Immature natural killer cell (primary cell): ENCODE data around the gene FAM216B. TPM values are rescaled to one million over a fixed set of nuclear protein-coding genes. Genes with fewer than 3 reads are reported as not detected.
"Not testable (repeated sequence)": the region's sequence is repeated elsewhere in the genome, so short reads cannot be mapped to it uniquely, and the experiment has no call there.

ENCODE experiments used
- DNase-seq, 3 donors: peaks; one replicate each; pipeline ENCODE4 v3.0.0; 2022; ENCODE audit warnings: mixed read lengths in 1 of 3
- H3K27ac Mint-ChIP-seq, 6 donors: one replicate each; pipeline ENCODE4 v1.8.0; 2020; ENCODE audit warnings: mixed read lengths in 6 of 6, mild to moderate bottlenecking in 5 of 6, inconsistent platforms in 4 of 6, moderate library complexity in 3 of 6
- H3K27me3 Mint-ChIP-seq, 3 donors: one replicate each; pipeline ENCODE4 v1.8.0; 2020 to 2021; ENCODE audit warnings: low read depth in 3 of 3, mild to moderate bottlenecking in 3 of 3, mixed read lengths in 3 of 3, moderate library complexity in 3 of 3, inconsistent platforms in 1 of 3
- H3K36me3 Mint-ChIP-seq, 3 donors: one replicate each; pipeline ENCODE4 v1.8.0; 2020; ENCODE audit warnings: mixed read lengths in 3 of 3, inconsistent platforms in 2 of 3, mild to moderate bottlenecking in 2 of 3
- H3K4me1 Mint-ChIP-seq, 2 donors: one replicate each; pipeline ENCODE4 v1.8.0; 2020; ENCODE audit warnings: inconsistent platforms in 2 of 2, mild to moderate bottlenecking in 2 of 2, mixed read lengths in 2 of 2, moderate library complexity in 1 of 2
- H3K4me3 Mint-ChIP-seq, 5 donors: one replicate each; pipeline ENCODE4 v1.8.0; 2020; ENCODE audit warnings: mild to moderate bottlenecking in 5 of 5, mixed read lengths in 5 of 5, inconsistent platforms in 3 of 5, moderate library complexity in 3 of 5
- H3K9me3 Mint-ChIP-seq, 6 donors: one replicate each; pipeline ENCODE4 v1.8.0; 2020; ENCODE audit warnings: mild to moderate bottlenecking in 6 of 6, mixed read lengths in 6 of 6, inconsistent platforms in 4 of 6, moderate library complexity in 3 of 6
- polyA plus RNA-seq, 3 donors: library from polyadenylated mRNA; unstranded; fragments of 300-500 nt; fragmentation: Illumina TruSeq; gene quantifications; one replicate each; pipeline ENCODE4 v1.2.3, GENCODE V29; 2021

FAM216B gene
- polyA plus RNA-seq, 3 donors from 2014 or later, result not detected

GRCh38 chr13:42757678-42758420 lies 23.5 kb upstream of the FAM216B start:
- Mint-ChIP-seq H3K27ac (no peak overlapping the region), H3K36me3 (no peaks in the 10 kb centered on the region), H3K4me1 (no peaks in the 10 kb centered on the region), H3K4me3 (no peak overlapping the region), H3K9me3 (peaks cover 0 to 3% (median 0%) of the 10 kb centered on the region in 6 donors), H3K27me3 (peaks cover 0 to 9% (median 2%) of the 10 kb centered on the region in 3 donors)
- DNase-seq, result no peak

DNA sequence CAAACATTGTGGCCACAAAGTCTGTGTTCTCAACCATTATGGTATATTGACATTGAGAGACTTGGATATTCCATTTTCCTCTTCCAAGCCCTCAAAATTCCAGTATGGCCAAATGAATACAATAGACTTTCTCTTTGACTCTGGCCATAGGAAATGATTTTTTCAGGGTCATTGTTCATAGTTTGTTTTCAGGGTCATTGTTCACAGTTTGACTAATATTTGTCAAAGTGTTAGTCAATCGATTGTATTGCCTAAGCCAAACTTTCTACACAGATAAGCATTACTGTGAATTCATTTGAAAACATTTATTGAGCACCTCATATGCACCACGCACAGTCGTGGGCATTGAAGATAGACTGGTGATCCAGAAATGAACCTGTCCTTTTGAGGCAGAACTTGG lies 22.9 kb upstream of the FAM216B start:
- no peak for DNase-seq

DNA sequence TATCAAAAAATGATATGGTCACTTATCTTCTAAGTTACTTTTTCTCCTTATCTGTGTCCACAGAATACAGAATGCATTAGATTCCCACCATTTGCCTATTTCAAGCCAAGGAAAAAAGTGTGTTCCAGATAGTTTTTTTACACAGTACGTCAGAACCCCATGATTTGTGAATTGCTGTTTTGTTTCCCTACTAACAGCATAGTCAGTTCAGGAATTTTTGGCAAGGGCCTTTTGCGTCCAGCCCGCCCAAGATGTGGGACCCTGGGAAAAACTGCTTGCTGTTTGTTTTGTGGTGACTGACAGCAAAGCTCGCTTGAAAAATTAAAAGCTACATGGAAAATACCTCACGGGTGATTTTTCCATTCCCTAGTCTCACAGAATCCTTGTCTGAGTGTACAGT lies 20.4 kb upstream of the FAM216B start:
- no peak overlapping the region for H3K27ac Mint-ChIP-seq
- H3K36me3 Mint-ChIP-seq, result peaks cover 0 to 5% (median 0%) of the 10 kb centered on the region in 3 donors
- peaks cover 0 to 8% (median 4%) of the 10 kb centered on the region in 3 donors for H3K27me3 Mint-ChIP-seq
- no peak overlapping the region for H3K4me3 Mint-ChIP-seq
- no peaks in the 10 kb centered on the region for H3K4me1 Mint-ChIP-seq
- no peak for DNase-seq
- H3K9me3 Mint-ChIP-seq, result peaks cover 0 to 3% (median 0%) of the 10 kb centered on the region in 6 donors

More for the DNA sequence above, 22.9 kb upstream of the FAM216B start:
- no peak overlapping the region for H3K27ac Mint-ChIP-seq
- peaks cover 0 to 3% (median 0%) of the 10 kb centered on the region in 6 donors for H3K9me3 Mint-ChIP-seq
- H3K27me3 Mint-ChIP-seq, result peaks cover 0 to 9% (median 2%) of the 10 kb centered on the region in 3 donors
- no peak overlapping the region for H3K4me3 Mint-ChIP-seq
- no peaks in the 10 kb centered on the region for H3K36me3 Mint-ChIP-seq
- H3K4me1 Mint-ChIP-seq, result no peaks in the 10 kb centered on the region

GRCh38 chr13:42762251-42762650 lies 19.1 kb upstream of the FAM216B start:
- no peak overlapping the region for H3K27ac Mint-ChIP-seq
- peaks cover 0 to 8% (median 6%) of the 10 kb centered on the region in 3 donors for H3K27me3 Mint-ChIP-seq
- H3K9me3 Mint-ChIP-seq, result peaks cover 0 to 3% (median 0%) of the 10 kb centered on the region in 6 donors

DNA sequence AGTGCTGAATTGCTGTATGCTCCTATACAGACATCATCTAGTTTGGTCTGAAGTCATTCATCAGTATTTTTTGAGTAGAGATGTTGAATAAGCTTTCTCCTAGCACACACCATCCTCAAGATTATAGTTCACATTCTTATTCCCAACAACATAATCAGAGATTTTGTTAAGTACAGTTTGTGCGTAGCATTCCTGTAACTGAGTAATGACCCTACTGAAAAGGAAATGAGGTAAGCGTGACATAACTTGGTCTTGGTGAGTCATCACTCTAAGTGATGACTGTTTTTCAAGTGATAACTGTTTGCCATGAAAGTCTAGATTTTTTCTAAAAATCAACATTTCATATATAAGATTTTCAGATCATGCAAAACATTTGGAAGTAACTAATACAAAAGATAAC lies 18.5 kb upstream of the FAM216B start:
- Mint-ChIP-seq H3K27me3 (peaks cover 0 to 6% (median 3%) of the 10 kb centered on the region in 3 donors), H3K9me3 (no peaks in the 10 kb centered on the region), H3K4me3 (no peak overlapping the region), H3K36me3 (peaks cover 0 to 5% (median 0%) of the 10 kb centered on the region in 3 donors), H3K4me1 (no peaks in the 10 kb centered on the region), H3K27ac (no peak overlapping the region)
- DNase-seq, result no peak

More at GRCh38 chr13:42762251-42762650, 19.1 kb upstream of the FAM216B start:
- no peak overlapping the region for H3K4me3 Mint-ChIP-seq
- H3K4me1 Mint-ChIP-seq, result no peaks in the 10 kb centered on the region
- DNase-seq, result no peak
- peaks cover 0 to 5% (median 0%) of the 10 kb centered on the region in 3 donors for H3K36me3 Mint-ChIP-seq

DNA sequence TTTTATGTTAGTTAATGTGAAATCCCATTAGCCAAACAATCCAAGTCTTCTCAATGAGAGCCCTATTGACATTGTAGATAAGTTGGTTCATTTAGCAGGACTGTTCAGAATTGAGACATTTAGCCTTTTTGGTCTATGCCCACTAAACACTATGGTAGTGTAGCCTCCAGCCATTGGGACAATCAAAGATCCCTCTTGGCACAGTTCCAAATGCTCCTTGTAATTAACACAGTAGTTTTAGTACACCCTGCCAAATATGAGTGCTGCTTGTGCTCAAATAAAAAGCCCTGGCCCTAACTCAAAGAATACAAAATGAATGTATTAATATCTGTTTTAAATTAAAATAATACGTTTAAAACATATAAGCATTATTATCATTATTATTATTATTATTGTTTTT lies 15.4 kb upstream of the FAM216B start:
- Mint-ChIP-seq H3K4me1 (no peaks in the 10 kb centered on the region), H3K36me3 (peaks cover 0 to 5% (median 0%) of the 10 kb centered on the region in 3 donors), H3K9me3 (no peaks in the 10 kb centered on the region), H3K27me3 (peaks cover 0 to 5% (median 3%) of the 10 kb centered on the region in 3 donors), H3K4me3 (no peak overlapping the region), H3K27ac (no peak overlapping the region)
- DNase-seq, result no peak

DNA sequence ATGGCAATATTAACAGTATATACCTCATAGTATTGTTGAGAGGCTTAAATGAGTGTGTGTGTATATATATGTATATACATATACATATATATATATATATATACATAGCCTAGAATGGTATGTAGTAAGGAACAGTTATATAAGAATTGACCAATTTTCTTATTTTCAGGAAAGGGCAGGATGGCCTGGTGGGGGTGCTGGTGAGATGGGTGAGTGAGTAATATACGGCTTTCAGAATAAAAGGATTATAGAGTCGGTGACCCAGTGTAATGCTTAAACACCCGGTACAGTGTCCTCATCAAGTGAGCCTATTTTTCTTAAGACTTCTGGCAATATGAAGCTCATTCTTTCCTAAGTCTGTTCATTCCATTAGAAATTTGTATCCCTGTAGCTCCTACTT lies 11.7 kb upstream of the FAM216B start:
- no peak overlapping the region for H3K4me3 Mint-ChIP-seq

DNA sequence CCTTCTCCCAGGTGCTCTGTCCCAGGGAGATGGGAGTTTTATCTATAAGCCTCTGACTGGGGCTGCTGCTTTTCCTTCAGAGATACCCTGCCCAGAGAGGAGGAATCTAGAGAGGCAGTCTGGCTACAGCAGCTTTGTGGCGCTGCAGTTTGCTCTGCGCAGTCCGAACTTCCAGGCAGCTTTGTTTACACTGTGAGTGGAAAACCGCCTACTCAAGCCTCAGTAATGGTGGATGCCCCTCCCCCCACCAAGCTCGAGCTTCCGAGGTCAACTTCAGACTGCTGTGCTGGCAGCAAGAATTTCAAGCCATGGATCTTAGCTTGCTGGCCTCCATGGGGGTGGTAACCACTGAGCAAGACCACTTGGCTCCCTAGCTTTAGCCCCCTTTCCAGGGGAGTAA lies 4.8 kb upstream of the FAM216B start:
- Mint-ChIP-seq H3K9me3 (peaks cover 0 to 13% (median under 1%) of the 10 kb centered on the region in 6 donors), H3K27me3 (peaks cover 3 to 11% (median 7%) of the 10 kb centered on the region in 3 donors)
- not testable (repeated sequence) for H3K4me3 Mint-ChIP-seq, H3K36me3 Mint-ChIP-seq, H3K27ac Mint-ChIP-seq, DNase-seq, H3K4me1 Mint-ChIP-seq

More for the DNA sequence above, 11.7 kb upstream of the FAM216B start:
- H3K36me3 Mint-ChIP-seq, result peaks cover 0 to 5% (median 5%) of the 10 kb centered on the region in 3 donors
- no peaks in the 10 kb centered on the region for H3K4me1 Mint-ChIP-seq
- peaks cover 2 to 9% (median 7%) of the 10 kb centered on the region in 3 donors for H3K27me3 Mint-ChIP-seq
- peaks cover 0 to 10% (median 0%) of the 10 kb centered on the region in 6 donors for H3K9me3 Mint-ChIP-seq
- H3K27ac Mint-ChIP-seq, result no peak overlapping the region
- no peak for DNase-seq

GRCh38 chr13:42777467-42777866 lies 3.9 kb upstream of the FAM216B start:
- DNase-seq, result no peak
- Mint-ChIP-seq H3K27ac (no peak overlapping the region), H3K4me3 (no peak overlapping the region), H3K4me1 (no peaks in the 10 kb centered on the region), H3K36me3 (peaks cover 0 to 5% (median 0%) of the 10 kb centered on the region in 3 donors), H3K27me3 (peaks cover 2 to 11% (median 7%) of the 10 kb centered on the region in 3 donors), H3K9me3 (peaks cover 0 to 9% (median under 1%) of the 10 kb centered on the region in 6 donors)

DNA sequence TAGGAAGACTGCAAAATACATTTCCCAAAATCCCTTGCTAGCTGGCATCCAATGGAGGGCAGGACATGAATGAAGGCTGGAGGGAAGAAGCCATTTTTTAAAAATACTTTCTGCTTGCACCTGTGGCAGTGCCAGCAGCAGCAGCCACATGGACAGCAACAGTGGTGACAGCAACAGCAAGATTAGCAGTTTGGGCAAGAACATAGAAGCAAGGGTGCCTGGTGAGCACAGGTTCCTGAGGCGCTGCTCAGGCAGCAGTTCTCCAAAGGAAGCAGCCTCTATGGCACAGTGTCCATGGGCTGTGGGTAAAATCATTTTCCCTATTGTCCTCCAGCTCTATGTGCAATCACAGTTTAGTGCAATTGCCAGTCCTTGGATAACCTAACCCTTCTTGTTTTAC lies 1.3 kb upstream of the FAM216B start:
- Mint-ChIP-seq H3K36me3 (no peaks in the 10 kb centered on the region), H3K27ac (no peak overlapping the region), H3K4me1 (no peaks in the 10 kb centered on the region), H3K4me3 (no peak overlapping the region), H3K9me3 (peaks cover 0 to 3% (median 0%) of the 10 kb centered on the region in 6 donors), H3K27me3 (peaks cover 1 to 4% (median 3%) of the 10 kb centered on the region in 3 donors)
- no peak for DNase-seq

GRCh38 chr13:42786715-42787114 lies 5.3 kb downstream of the FAM216B start:
- no peak for DNase-seq
- no peak overlapping the region for H3K27ac Mint-ChIP-seq
- H3K4me3 Mint-ChIP-seq, result no peak overlapping the region
- no peaks in the 10 kb centered on the region for H3K36me3 Mint-ChIP-seq
- peaks cover 0 to 3% (median 0%) of the 10 kb centered on the region in 6 donors for H3K9me3 Mint-ChIP-seq
- peaks cover 0 to under 1% (median 0%) of the 10 kb centered on the region in 3 donors for H3K27me3 Mint-ChIP-seq
- no peaks in the 10 kb centered on the region for H3K4me1 Mint-ChIP-seq

GRCh38 chr13:42788601-42789000 lies 7.2 kb downstream of the FAM216B start:
- H3K4me1 Mint-ChIP-seq, result no peaks in the 10 kb centered on the region
- H3K36me3 Mint-ChIP-seq, result no peaks in the 10 kb centered on the region
- H3K9me3 Mint-ChIP-seq, result peaks cover 0 to 3% (median 0%) of the 10 kb centered on the region in 6 donors
- DNase-seq, result no peak
- no peak overlapping the region for H3K4me3 Mint-ChIP-seq
- H3K27ac Mint-ChIP-seq, result no peak overlapping the region
- H3K27me3 Mint-ChIP-seq, result peaks cover 0 to 3% (median 2%) of the 10 kb centered on the region in 3 donors

DNA sequence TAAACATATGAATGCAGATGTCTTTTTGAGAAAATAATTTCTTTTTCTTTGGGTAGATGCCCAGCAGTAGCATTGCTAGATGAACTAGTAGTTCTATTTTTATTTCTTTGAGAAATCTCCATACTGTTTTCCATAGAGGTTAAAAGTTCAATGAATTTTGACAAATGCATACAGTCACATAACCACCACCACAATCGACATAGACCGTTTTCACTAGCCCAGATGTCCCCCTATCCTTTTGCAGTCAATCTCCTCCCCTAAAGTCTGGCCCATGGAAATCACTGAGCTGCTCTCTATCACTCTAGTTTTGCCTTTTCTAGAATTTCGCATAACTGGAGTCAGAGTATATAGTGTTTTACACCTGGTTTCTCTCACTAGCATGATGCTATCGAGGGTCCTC lies 10.8 kb downstream of the FAM216B start:
- H3K36me3 Mint-ChIP-seq, result no peaks in the 10 kb centered on the region
- no peak for DNase-seq
- H3K4me1 Mint-ChIP-seq, result no peaks in the 10 kb centered on the region
- H3K27ac Mint-ChIP-seq, result no peak overlapping the region
- H3K4me3 Mint-ChIP-seq, result no peak overlapping the region
- H3K27me3 Mint-ChIP-seq, result peaks cover 0 to 8% (median 8%) of the 10 kb centered on the region in 3 donors
- peaks cover 0 to 3% (median 0%) of the 10 kb centered on the region in 6 donors for H3K9me3 Mint-ChIP-seq

DNA sequence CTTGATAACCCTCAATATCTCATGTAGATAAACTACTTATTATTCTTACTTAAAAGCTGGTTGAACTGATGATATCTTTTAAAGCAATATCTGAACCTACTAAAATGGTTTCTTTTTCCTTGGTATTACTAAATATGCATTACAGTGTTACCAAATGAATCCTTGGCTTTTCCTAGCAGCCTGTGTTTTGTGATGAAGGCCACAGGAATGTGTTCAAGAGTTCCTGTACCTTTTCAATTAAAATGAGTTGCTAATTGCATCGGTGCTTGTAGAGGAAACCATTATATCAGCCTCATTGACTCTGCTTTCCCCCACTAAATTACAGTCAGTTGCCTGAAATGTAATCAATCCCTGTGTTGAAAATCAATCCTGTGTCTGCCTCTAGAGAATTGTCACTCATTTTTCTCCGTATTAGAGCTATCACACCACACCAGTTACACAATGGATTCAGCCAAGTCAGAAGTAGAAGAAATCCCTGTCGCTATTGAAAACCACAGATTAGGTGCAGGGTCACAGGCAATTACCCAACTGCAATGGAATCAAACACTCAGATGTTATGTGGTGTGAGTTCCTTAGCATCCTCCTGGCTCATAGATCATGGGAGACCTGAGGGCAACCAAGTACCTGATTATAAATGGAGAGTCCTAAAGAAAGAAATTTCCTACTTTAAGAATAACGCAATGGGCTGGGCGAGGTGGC lies 13.3 kb downstream of the FAM216B start:
- Mint-ChIP-seq H3K27me3 (peaks cover 2 to 8% (median 8%) of the 10 kb centered on the region in 3 donors), H3K4me3 (no peak overlapping the region), H3K4me1 (no peaks in the 10 kb centered on the region), H3K27ac (no peak overlapping the region), H3K36me3 (no peaks in the 10 kb centered on the region), H3K9me3 (no peaks in the 10 kb centered on the region)
- DNase-seq, result no peak
